Inferior parietal cortex (tissue), 1 donor: Measurements from ENCODE around the gene KIF17.
"Not testable (repeated sequence)": the region's sequence is repeated elsewhere in the genome, so short reads cannot be mapped to it uniquely, and the experiment has no call there.

ENCODE experiments used
- DNase-seq: peaks from one replicate; pipeline ENCODE4 v3.0.0-alpha.2; 2016; ENCODE audit errors: extremely low spot score

The KIF17 gene

GRCh38 chr1:20727746-20728316 lies 10.0 kb upstream of the KIF17 start:
- DNase-seq, result no peak

- no peak for DNase-seq
Measured at GRCh38 chr1:20726932-20727745, 9.3 kb upstream of the KIF17 start.

GRCh38 chr1:20726118-20726911 lies 8.5 kb upstream of the KIF17 start:
- no peak for DNase-seq

- DNase-seq, result no peak
Measured at GRCh38 chr1:20725189-20726117, 7.6 kb upstream of the KIF17 start.

- no peak for DNase-seq
Measured at GRCh38 chr1:20724364-20725188, 6.8 kb upstream of the KIF17 start.

- DNase-seq, result no peak
Measured at GRCh38 chr1:20723537-20724363, 5.9 kb upstream of the KIF17 start.

GRCh38 chr1:20723159-20723536 lies 5.3 kb upstream of the KIF17 start:
- no peak for DNase-seq

GRCh38 chr1:20721117-20722061 lies 3.6 kb upstream of the KIF17 start:
- no peak for DNase-seq

- DNase-seq, result no peak
Measured at GRCh38 chr1:20720631-20721091, 2.9 kb upstream of the KIF17 start.

- DNase-seq, result no peak
Measured at GRCh38 chr1:20719871-20720620, 2.2 kb upstream of the KIF17 start.

GRCh38 chr1:20719261-20719660 lies 1.5 kb upstream of the KIF17 start:
- DNase-seq, result no peak

- not testable (repeated sequence) for DNase-seq
Measured at GRCh38 chr1:20718343-20718882, 606 bp upstream of the KIF17 start.

GRCh38 chr1:20716232-20716631 lies 1.6 kb downstream of the KIF17 start:
- DNase-seq, result no peak

GRCh38 chr1:20715406-20715805 lies 2.4 kb downstream of the KIF17 start:
- DNase-seq, result no peak

- no peak for DNase-seq
Measured at GRCh38 chr1:20713440-20713839, 4.4 kb downstream of the KIF17 start.

GRCh38 chr1:20712215-20712577 lies 5.6 kb downstream of the KIF17 start:
- DNase-seq, result no peak
